Sigmoid colon (tissue), 4 donors: ENCODE data around the gene UNC5C.

ENCODE experiments used
- CTCF ChIP-seq, 4 experiments: fragments of 450-650 bp in 3 of 4; fragments of 200-600 bp in 1 of 4; IDR thresholded peaks; one replicate each; pipeline ENCODE4 v1.5.1; 2016 to 2019; ENCODE audit warnings: antibody characterized with exemption in 4 of 4, mild to moderate bottlenecking in 3 of 4, moderate library complexity in 2 of 4
- POLR2A ChIP-seq, 2 donors: fragments of 450-650 bp; IDR thresholded peaks; one replicate each; pipeline ENCODE4 v1.6.1; 2016; ENCODE audit warnings: antibody characterized with exemption in 2 of 2, mild to moderate bottlenecking in 2 of 2, moderate library complexity in 2 of 2
- POLR2AphosphoS5 ChIP-seq, 4 donors: sonication (generic); formaldehyde crosslinking; IDR thresholded peaks; one replicate each; pipeline ENCODE4 v1.6.1; 2017; ENCODE audit warnings: antibody characterized with exemption in 4 of 4

DNA sequence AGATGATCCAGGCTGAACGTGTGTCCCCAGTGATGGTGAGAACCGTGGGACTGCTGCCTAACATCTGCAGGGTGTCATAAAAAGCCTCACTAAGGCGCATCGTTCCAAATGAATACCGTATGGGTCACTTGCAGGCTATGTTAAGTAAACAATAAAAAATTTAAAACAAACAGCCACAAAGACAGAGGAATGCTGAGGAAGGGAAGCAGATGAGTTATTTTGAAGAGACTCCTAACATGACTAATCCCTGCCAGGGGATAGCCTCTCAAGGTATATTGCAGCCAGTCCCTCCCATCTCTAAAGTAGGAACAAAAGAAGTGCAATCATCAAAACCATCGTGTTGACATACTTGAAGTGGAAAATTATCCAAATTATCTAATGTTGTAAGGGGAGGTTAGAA, 83.8 kb downstream of the UNC5C start:
- TF ChIP-seq CTCF (IDR thresholded peaks at IDR 0.05) (no peak), POLR2AphosphoS5 (IDR thresholded peaks at IDR 0.05) (no peak), POLR2A (IDR thresholded peaks at IDR 0.05) (no peak)
